NCI-H2107 treated with DMSO at 0.1 percent for 48 hours (cell line): ENCODE data around the gene HDAC5.
"Not testable (repeated sequence)": the region's sequence is repeated elsewhere in the genome, so short reads cannot be mapped to it uniquely, and the experiment has no call there.

Experiments used
- DNase-seq: peaks from one replicate; lab custom pipeline; 2025; ENCODE audit not compliant: unreplicated experiment; lab: John Stamatoyannopoulos, UW

HDAC5 gene

GRCh38 chr17:44123356-44124117 lies at the start of gene HDAC5:
Gene HDAC5 (minus strand): TSS chr17:44123641. CDS start chr17:44117515, 6,126 bp downstream.
- peak; percentile 83 for DNase-seq

GRCh38 chr17:44171931-44172455 lies 48.6 kb upstream of the HDAC5 start:
- DNase-seq: no peak

- peak; percentile 22 for DNase-seq
Observed at GRCh38 chr17:44170499-44171201, 47.2 kb upstream of the HDAC5 start, which contains the start of gene ASB16. Gene ASB16 (plus strand): TSS chr17:44170704. CDS start chr17:44170790, 86 bp downstream.

- DNase-seq: no peak
Observed at GRCh38 chr17:44170135-44170498, 46.7 kb upstream of the HDAC5 start.

- no peak for DNase-seq
Observed at GRCh38 chr17:44167181-44167861, 43.9 kb upstream of the HDAC5 start.

GRCh38 chr17:44164476-44164875 lies 41.0 kb upstream of the HDAC5 start:
- DNase-seq: no peak

- DNase-seq: no peak
Observed at GRCh38 chr17:44159519-44160210, 36.2 kb upstream of the HDAC5 start.

GRCh38 chr17:44155488-44155887 lies 32.0 kb upstream of the HDAC5 start:
- peak; percentile 35 for DNase-seq

GRCh38 chr17:44152875-44153274 lies 29.4 kb upstream of the HDAC5 start:
- no peak for DNase-seq

- DNase-seq: no peak
Observed at GRCh38 chr17:44149750-44150329, 26.4 kb upstream of the HDAC5 start.

- DNase-seq: not testable (repeated sequence)
Observed at GRCh38 chr17:44149066-44149465, 25.6 kb upstream of the HDAC5 start.

- no peak for DNase-seq
Observed at GRCh38 chr17:44147812-44148211, 24.4 kb upstream of the HDAC5 start.

GRCh38 chr17:44146375-44147346 lies 23.2 kb upstream of the HDAC5 start:
- DNase-seq: no peak

- DNase-seq: no peak
Observed at GRCh38 chr17:44144966-44145739, 21.7 kb upstream of the HDAC5 start.

- DNase-seq: not testable (repeated sequence)
Observed at GRCh38 chr17:44143921-44144320, 20.5 kb upstream of the HDAC5 start.

- peak; percentile 49 for DNase-seq
Observed at GRCh38 chr17:44137891-44138709, 14.7 kb upstream of the HDAC5 start.

- DNase-seq: no peak
Observed at GRCh38 chr17:44134752-44135568, 11.5 kb upstream of the HDAC5 start.
